Measurements from ENCODE around the gene ZNF277. TPM values are rescaled to one million over a fixed set of nuclear protein-coding genes. Genes with fewer than 3 reads are reported as not detected.

Gene ZNF277
- polyA plus RNA-seq, 2 of the 4 experiments (the other 2 are of a cell fraction): 23.4 to 31.9 TPM

- no peak for DNase-seq (ENCODE audit: low read depth in 1 of 2, low spot score in 1 of 2)
Observed at GRCh38 chr7:112199672-112200071, 6.8 kb upstream of the ZNF277 start.

GRCh38 chr7:112201411-112201810 is 5.1 kb upstream of the ZNF277 start:
- no peak for FAIRE-seq
- POLR2A ChIA-PET: no interaction called here
- Histone ChIP-seq H3K9me3 (no peaks in the 10 kb centered on the region), H3K4me1 (peaks cover 55% of the 10 kb centered on the region), H3K4me2 (peak overlapping the region; percentile 19), H3K4me3 (no peak overlapping the region), H3K27ac (peak overlapping the region in 1 of 2 experiments; percentile 43; a peak in 2 of 6 replicates)
- ATAC-seq: no peak
- TF ChIP-seq BHLHE40 (IDR thresholded peaks at IDR 0.05; ENCODE audit: low read depth, low read length): no peak
- TF ChIP-seq HEYL (CRISPR knock-in tag; IDR thresholded peaks at IDR 0.05): no peak
- CTCF ChIA-PET: no interaction called here
- no peak for DNase-seq (ENCODE audit: low read depth in 1 of 2, low spot score in 1 of 2)
- 49% methylated on average over 6 of the region's 6 CpGs for WGBS (ENCODE audit: missing lambda C conversion rate)

More at GRCh38 chr7:112199672-112200071, 6.8 kb upstream of the ZNF277 start:
- H3K4me3 ChIP-seq: no peak overlapping the region; the same call in 2 of the 3 replicates
- H3K9me3 ChIP-seq: no peaks in the 10 kb centered on the region
- WGBS (ENCODE audit: missing lambda C conversion rate): 84% methylated on average over 1 of the region's 1 CpG
- peaks cover 56% of the 10 kb centered on the region for H3K4me1 ChIP-seq
- TF ChIP-seq CEBPB (IDR thresholded peaks at IDR 0.05): 0 out of 4 replicates have a peak, but pooled peaks of 1 of the 2 experiments have one; percentile 31
- no peak for TF ChIP-seq CBX2 (IDR thresholded peaks at IDR 0.05; ENCODE audit: borderline replicate concordance, low read depth)
- ATAC-seq: no peak
- H3K27ac ChIP-seq: peak overlapping the region; percentile 63 to 71
- POLR2A ChIA-PET: interaction anchor here (1.0 kb wide), 1 partner anchor 251 kb away, joined by 3 read pairs; the partner anchor contains the start of gene IFRD1
- CTCF ChIA-PET: no interaction called here
- H3K4me2 ChIP-seq: peak overlapping the region; percentile 70
- no peak for FAIRE-seq

- ChIA-PET CTCF (interaction anchor here (1.5 kb wide), 1 partner anchor 37 kb away, joined by 3 read pairs; no protein-coding TSS in a partner anchor), POLR2A (no interaction called here)
- Histone ChIP-seq H3K9me3 (no peaks in the 10 kb centered on the region), H3K4me3 (no peak overlapping the region), H3K4me2 (peak overlapping the region; percentile 19; the same call in 1 of the 3 replicates), H3K27ac (peak overlapping the region in 1 of 2 experiments; percentile 43; a peak in 2 of 6 replicates), H3K4me1 (peaks cover 55% of the 10 kb centered on the region)
- ATAC-seq (no peak), FAIRE-seq (no peak), DNase-seq (ENCODE audit: low read depth in 1 of 2, low spot score in 1 of 2) (no peak)
- TF ChIP-seq ELK1 (IDR thresholded peaks at IDR 0.05; ENCODE audit: low read depth, low read length): no peak
- no peak for TF ChIP-seq FOSL2 (IDR thresholded peaks at IDR 0.05)
- TF ChIP-seq FOSL2 (CRISPR knock-in tag; IDR thresholded peaks at IDR 0.05): no peak
- no peak for TF ChIP-seq ESRRA (IDR thresholded peaks at IDR 0.05; ENCODE audit: borderline replicate concordance, low read length)
- TF ChIP-seq POLR2AphosphoS2 (conservative IDR thresholded peaks at IDR 0.05; ENCODE audit: low read length): no peak
- no peak for TF ChIP-seq HDAC2 (IDR thresholded peaks at IDR 0.05)
- TF ChIP-seq NFE2L2 (conservative IDR thresholded peaks at IDR 0.05; ENCODE audit: low read length): no peak
- no peak for TF ChIP-seq MAX (IDR thresholded peaks at IDR 0.05)
- TF ChIP-seq FOSB (CRISPR knock-in tag; IDR thresholded peaks at IDR 0.05): no peak
- TF ChIP-seq EHF (CRISPR knock-in tag; IDR thresholded peaks at IDR 0.05): no peak
- TF ChIP-seq ZNF302 (CRISPR knock-in tag; IDR thresholded peaks at IDR 0.05): no peak
- no peak for TF ChIP-seq RNF2 (IDR thresholded peaks at IDR 0.05; ENCODE audit: borderline replicate concordance, low read depth)
- TF ChIP-seq ZSCAN20 (CRISPR knock-in tag; IDR thresholded peaks at IDR 0.05): no peak
- no peak for TF ChIP-seq MYC (IDR thresholded peaks at IDR 0.05; ENCODE audit: borderline replicate concordance, low read length)
- no peak for TF ChIP-seq NR3C1 (IDR thresholded peaks at IDR 0.05)
- no peak for TF ChIP-seq TP53 (CRISPR knock-in tag; IDR thresholded peaks at IDR 0.05)
- no peak for TF ChIP-seq KDM1A (IDR thresholded peaks at IDR 0.05; ENCODE audit: low read depth)
- TF ChIP-seq POLR2A (IDR thresholded peaks at IDR 0.05; ENCODE audit: low read length): no peak
Observed at GRCh38 chr7:112201839-112202238, 4.7 kb upstream of the ZNF277 start.

- ChIA-PET CTCF (interaction anchor here (0.7 to 1.5 kb wide), 3 partner anchors 34 to 123 kb away, joined by 3 to 4 read pairs (median 3); no protein-coding TSS in a partner anchor), POLR2A (no interaction called here)
- 28% methylated on average over 2 of the region's 2 CpGs for WGBS (ENCODE audit: missing lambda C conversion rate)
- no peak for ATAC-seq
- H3K4me3 ChIP-seq: no peak overlapping the region
- no peaks in the 10 kb centered on the region for H3K9me3 ChIP-seq
- H3K4me1 ChIP-seq: peaks cover 55% of the 10 kb centered on the region
- DNase-seq (ENCODE audit: low read depth in 1 of 2, low spot score in 1 of 2): no peak
- peak overlapping the region; percentile 96 for H3K4me2 ChIP-seq
- H3K27ac ChIP-seq: peak overlapping the region; percentile 11 to 15; a peak in 3 of 6 replicates
- FAIRE-seq: no peak
- TF ChIP-seq ZSCAN20 (CRISPR knock-in tag; IDR thresholded peaks at IDR 0.05): no peak
- no peak for TF ChIP-seq MYC (IDR thresholded peaks at IDR 0.05; ENCODE audit: borderline replicate concordance, low read length)
- TF ChIP-seq NFE2L2 (conservative IDR thresholded peaks at IDR 0.05; ENCODE audit: low read length): no peak
- TF ChIP-seq ATOH8 (CRISPR knock-in tag; IDR thresholded peaks at IDR 0.05; ENCODE audit: low read depth): no peak
- TF ChIP-seq NPAS2 (CRISPR knock-in tag; IDR thresholded peaks at IDR 0.05; ENCODE audit: borderline replicate concordance): no peak
- no peak for TF ChIP-seq NR3C1 (IDR thresholded peaks at IDR 0.05)
- TF ChIP-seq EHMT2 (IDR thresholded peaks at IDR 0.05; ENCODE audit: low read depth): no peak
- TF ChIP-seq EHF (CRISPR knock-in tag; IDR thresholded peaks at IDR 0.05): no peak
- TF ChIP-seq MAZ (IDR thresholded peaks at IDR 0.05; ENCODE audit: borderline replicate concordance, low read depth, low read length): no peak
- TF ChIP-seq PHF8 (IDR thresholded peaks at IDR 0.05; ENCODE audit: borderline replicate concordance, low read depth): no peak
- TF ChIP-seq MAFK (IDR thresholded peaks at IDR 0.05; ENCODE audit: partially characterized antibody): no peak
- TF ChIP-seq ZFP36 (IDR thresholded peaks at IDR 0.05; ENCODE audit: borderline replicate concordance, partially characterized antibody): no peak
- TF ChIP-seq POLR2A (IDR thresholded peaks at IDR 0.05; ENCODE audit: low read length): no peak
Observed at GRCh38 chr7:112202816-112203215, 3.7 kb upstream of the ZNF277 start.
